Measurements from ENCODE around the gene TBCK. TPM values are rescaled to one million over a fixed set of nuclear protein-coding genes. Genes with fewer than 3 reads are reported as not detected.

Gene TBCK
- total RNA-seq, 1 experiment from 2014 or later: 28.6 TPM

DNA sequence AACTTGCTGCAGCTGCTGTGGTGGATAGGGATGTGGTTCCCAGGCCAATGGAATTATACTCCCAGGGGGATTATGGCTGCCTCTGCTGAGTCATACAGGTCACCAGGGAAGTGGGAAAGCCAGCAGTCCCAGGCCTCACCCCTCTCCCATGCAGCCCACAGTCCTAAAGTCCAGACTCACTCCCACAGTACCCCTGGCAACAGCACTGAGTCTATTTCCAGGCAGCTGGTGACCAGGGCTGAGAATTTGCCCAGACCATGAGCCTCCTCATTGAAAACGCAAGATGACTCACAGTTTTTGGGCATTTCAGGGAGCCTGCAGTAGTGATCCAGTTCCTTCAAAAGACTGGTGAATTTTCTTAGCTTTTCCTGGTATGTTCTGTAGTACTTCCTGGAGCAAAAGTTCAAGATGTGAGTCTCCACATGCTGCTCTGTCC lies 283.1 kb downstream of the TBCK start:
- peaks cover 52% of the 10 kb centered on the region for H3K9me3 Mint-ChIP-seq
- peaks cover 42% of the 10 kb centered on the region for H3K36me3 Mint-ChIP-seq
- no peak overlapping the region for H3K27ac Mint-ChIP-seq
- H3K4me3 Mint-ChIP-seq: no peak overlapping the region
- CTCF ChIA-PET: no interaction called here
- ATAC-seq: no peak
- H3K27me3 Mint-ChIP-seq (ENCODE audit: low read depth): no peaks in the 10 kb centered on the region
- POLR2A ChIA-PET: no interaction called here
- TF ChIP-seq, protein P1, sequence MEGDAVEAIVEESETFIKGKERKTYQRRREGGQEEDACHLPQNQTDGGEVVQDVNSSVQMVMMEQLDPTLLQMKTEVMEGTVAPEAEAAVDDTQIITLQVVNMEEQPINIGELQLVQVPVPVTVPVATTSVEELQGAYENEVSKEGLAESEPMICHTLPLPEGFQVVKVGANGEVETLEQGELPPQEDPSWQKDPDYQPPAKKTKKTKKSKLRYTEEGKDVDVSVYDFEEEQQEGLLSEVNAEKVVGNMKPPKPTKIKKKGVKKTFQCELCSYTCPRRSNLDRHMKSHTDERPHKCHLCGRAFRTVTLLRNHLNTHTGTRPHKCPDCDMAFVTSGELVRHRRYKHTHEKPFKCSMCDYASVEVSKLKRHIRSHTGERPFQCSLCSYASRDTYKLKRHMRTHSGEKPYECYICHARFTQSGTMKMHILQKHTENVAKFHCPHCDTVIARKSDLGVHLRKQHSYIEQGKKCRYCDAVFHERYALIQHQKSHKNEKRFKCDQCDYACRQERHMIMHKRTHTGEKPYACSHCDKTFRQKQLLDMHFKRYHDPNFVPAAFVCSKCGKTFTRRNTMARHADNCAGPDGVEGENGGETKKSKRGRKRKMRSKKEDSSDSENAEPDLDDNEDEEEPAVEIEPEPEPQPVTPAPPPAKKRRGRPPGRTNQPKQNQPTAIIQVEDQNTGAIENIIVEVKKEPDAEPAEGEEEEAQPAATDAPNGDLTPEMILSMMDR (IDR thresholded peaks at IDR 0.05): no peak
- TF ChIP-seq, protein P2, sequence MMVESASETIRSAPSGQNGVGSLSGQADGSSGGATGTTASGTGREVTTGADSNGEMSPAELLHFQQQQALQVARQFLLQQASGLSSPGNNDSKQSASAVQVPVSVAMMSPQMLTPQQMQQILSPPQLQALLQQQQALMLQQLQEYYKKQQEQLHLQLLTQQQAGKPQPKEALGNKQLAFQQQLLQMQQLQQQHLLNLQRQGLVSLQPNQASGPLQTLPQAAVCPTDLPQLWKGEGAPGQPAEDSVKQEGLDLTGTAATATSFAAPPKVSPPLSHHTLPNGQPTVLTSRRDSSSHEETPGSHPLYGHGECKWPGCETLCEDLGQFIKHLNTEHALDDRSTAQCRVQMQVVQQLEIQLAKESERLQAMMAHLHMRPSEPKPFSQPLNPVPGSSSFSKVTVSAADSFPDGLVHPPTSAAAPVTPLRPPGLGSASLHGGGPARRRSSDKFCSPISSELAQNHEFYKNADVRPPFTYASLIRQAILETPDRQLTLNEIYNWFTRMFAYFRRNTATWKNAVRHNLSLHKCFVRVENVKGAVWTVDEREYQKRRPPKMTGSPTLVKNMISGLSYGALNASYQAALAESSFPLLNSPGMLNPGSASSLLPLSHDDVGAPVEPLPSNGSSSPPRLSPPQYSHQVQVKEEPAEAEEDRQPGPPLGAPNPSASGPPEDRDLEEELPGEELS (CRISPR knock-in tag; IDR thresholded peaks at IDR 0.05): no peak
- no peak for DNase-seq (ENCODE audit: low spot score)
- peaks cover 26% of the 10 kb centered on the region for H3K4me1 Mint-ChIP-seq

DNA sequence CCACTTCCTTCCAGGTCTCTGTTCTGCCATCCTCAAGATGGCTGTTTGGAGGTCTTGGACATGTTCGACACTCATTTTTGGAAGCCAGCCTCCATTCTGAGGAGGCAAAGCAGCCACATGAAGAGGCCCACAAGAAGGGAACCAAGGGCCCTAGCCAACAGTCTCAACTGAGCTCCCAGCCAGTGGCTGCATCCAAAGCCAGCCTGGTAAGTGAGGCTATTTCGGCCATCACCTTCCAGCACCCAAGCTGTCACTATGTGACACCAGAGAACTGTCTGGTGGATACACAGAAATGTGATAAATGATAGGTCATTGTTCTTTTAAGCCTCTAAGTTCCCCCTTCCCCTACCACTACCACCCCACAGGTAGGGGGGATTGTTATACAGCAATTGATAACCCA lies 293.6 kb downstream of the TBCK start:
- H3K27me3 Mint-ChIP-seq (ENCODE audit: low read depth): no peaks in the 10 kb centered on the region
- ChIA-PET CTCF (no interaction called here), POLR2A (no interaction called here)
- ATAC-seq (no peak), DNase-seq (ENCODE audit: low spot score) (no peak)
- H3K9me3 Mint-ChIP-seq: no peaks in the 10 kb centered on the region; the same call in none of the 2 replicates
- no peak overlapping the region for H3K27ac Mint-ChIP-seq
- peaks cover 6% of the 10 kb centered on the region for H3K36me3 Mint-ChIP-seq
- H3K4me1 Mint-ChIP-seq: 0 out of 2 replicates have a peak, but pooled peaks cover 2% of the 10 kb centered on the region
- TF ChIP-seq, protein P3, sequence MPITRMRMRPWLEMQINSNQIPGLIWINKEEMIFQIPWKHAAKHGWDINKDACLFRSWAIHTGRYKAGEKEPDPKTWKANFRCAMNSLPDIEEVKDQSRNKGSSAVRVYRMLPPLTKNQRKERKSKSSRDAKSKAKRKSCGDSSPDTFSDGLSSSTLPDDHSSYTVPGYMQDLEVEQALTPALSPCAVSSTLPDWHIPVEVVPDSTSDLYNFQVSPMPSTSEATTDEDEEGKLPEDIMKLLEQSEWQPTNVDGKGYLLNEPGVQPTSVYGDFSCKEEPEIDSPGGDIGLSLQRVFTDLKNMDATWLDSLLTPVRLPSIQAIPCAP (CRISPR knock-in tag; IDR thresholded peaks at IDR 0.05): no peak
- TF ChIP-seq ZBTB21 (CRISPR knock-in tag; IDR thresholded peaks at IDR 0.05; ENCODE audit: borderline replicate concordance) (no peak), ATF1 (CRISPR knock-in tag; IDR thresholded peaks at IDR 0.05) (no peak), ZNF121 (CRISPR knock-in tag; IDR thresholded peaks at IDR 0.05) (no peak), TEAD1 (CRISPR knock-in tag; IDR thresholded peaks at IDR 0.05) (no peak), ZNF219 (CRISPR knock-in tag; IDR thresholded peaks at IDR 0.05; ENCODE audit: borderline replicate concordance) (no peak), MXD4 (CRISPR knock-in tag; IDR thresholded peaks at IDR 0.05; ENCODE audit: borderline replicate concordance) (no peak), FOXP1 (CRISPR knock-in tag; IDR thresholded peaks at IDR 0.05; ENCODE audit: borderline replicate concordance) (no peak), PRRX2 (CRISPR knock-in tag; IDR thresholded peaks at IDR 0.05) (no peak), RORB (CRISPR knock-in tag; IDR thresholded peaks at IDR 0.05) (no peak)
- TF ChIP-seq, protein P1 (IDR thresholded peaks at IDR 0.05): no peak
- TF ChIP-seq, protein P4, sequence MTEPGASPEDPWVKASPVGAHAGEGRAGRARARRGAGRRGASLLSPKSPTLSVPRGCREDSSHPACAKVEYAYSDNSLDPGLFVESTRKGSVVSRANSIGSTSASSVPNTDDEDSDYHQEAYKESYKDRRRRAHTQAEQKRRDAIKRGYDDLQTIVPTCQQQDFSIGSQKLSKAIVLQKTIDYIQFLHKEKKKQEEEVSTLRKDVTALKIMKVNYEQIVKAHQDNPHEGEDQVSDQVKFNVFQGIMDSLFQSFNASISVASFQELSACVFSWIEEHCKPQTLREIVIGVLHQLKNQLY (CRISPR knock-in tag; IDR thresholded peaks at IDR 0.05): no peak
- H3K4me3 Mint-ChIP-seq: no peak overlapping the region

DNA sequence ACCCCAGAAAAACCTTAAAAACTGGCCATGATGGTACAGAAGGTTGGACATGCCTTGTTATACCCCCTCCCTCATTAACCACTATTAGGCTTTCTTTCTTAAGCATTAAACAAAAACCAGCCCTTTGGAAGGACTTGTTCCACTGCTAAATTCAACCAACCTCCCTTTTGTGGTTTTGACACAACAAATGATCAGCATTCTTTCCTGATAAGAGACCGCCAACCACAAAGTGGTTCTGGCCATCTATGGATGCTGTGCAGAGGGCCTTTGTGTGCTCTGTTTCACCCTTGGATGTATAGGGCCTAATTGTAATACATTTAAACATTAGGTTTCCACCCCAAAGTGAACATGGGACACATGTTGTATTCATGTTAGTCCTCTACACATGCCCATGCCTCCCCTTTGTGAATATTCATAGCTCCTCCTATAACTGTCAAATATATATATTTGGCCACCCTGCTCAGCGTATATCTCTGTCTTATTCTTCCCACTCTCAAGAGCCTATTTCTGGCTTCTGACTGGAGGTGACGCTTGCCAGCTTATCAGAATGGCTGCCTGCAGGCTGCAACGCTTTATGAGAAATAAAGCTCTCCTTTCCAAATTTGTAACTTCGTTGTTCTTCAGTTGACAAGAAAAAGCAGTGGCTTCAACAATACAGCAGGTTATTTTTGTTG lies 294.1 kb downstream of the TBCK start:
- no peak overlapping the region for H3K27ac Mint-ChIP-seq
- H3K27me3 Mint-ChIP-seq (ENCODE audit: low read depth): no peaks in the 10 kb centered on the region
- no peak overlapping the region for H3K4me3 Mint-ChIP-seq
- CTCF ChIA-PET: no interaction called here
- DNase-seq (ENCODE audit: low spot score) (no peak), ATAC-seq (no peak)
- peaks cover under 1% of the 10 kb centered on the region; the same call in 1 of the 2 replicates for H3K36me3 Mint-ChIP-seq
- no peaks in the 10 kb centered on the region; the same call in 1 of the 2 replicates for H3K9me3 Mint-ChIP-seq
- POLR2A ChIA-PET: no interaction called here
- 0 out of 2 replicates have a peak, but pooled peaks cover 2% of the 10 kb centered on the region for H3K4me1 Mint-ChIP-seq
- TF ChIP-seq, protein P5, sequence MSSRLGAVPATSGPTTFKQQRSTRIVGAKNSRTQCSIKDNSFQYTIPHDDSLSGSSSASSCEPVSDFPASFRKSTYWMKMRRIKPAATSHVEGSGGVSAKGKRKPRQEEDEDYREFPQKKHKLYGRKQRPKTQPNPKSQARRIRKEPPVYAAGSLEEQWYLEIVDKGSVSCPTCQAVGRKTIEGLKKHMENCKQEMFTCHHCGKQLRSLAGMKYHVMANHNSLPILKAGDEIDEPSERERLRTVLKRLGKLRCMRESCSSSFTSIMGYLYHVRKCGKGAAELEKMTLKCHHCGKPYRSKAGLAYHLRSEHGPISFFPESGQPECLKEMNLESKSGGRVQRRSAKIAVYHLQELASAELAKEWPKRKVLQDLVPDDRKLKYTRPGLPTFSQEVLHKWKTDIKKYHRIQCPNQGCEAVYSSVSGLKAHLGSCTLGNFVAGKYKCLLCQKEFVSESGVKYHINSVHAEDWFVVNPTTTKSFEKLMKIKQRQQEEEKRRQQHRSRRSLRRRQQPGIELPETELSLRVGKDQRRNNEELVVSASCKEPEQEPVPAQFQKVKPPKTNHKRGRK (CRISPR knock-in tag; IDR thresholded peaks at IDR 0.05; ENCODE audit: borderline replicate concordance): no peak
- TF ChIP-seq CBFB (CRISPR knock-in tag; IDR thresholded peaks at IDR 0.05; ENCODE audit: low read depth): no peak
- TF ChIP-seq, protein P3 (CRISPR knock-in tag; IDR thresholded peaks at IDR 0.05): no peak
- TF ChIP-seq NFATC4 (CRISPR knock-in tag; IDR thresholded peaks at IDR 0.05): no peak
- TF ChIP-seq ELF4 (CRISPR knock-in tag; IDR thresholded peaks at IDR 0.05; ENCODE audit: low read depth): no peak
- TF ChIP-seq RORB (CRISPR knock-in tag; IDR thresholded peaks at IDR 0.05): no peak
- TF ChIP-seq, protein P6, sequence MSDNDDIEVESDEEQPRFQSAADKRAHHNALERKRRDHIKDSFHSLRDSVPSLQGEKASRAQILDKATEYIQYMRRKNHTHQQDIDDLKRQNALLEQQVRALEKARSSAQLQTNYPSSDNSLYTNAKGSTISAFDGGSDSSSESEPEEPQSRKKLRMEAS (CRISPR knock-in tag; IDR thresholded peaks at IDR 0.05): no peak
- TF ChIP-seq CREB1 (CRISPR knock-in tag; IDR thresholded peaks at IDR 0.05): no peak
- TF ChIP-seq, protein P7, sequence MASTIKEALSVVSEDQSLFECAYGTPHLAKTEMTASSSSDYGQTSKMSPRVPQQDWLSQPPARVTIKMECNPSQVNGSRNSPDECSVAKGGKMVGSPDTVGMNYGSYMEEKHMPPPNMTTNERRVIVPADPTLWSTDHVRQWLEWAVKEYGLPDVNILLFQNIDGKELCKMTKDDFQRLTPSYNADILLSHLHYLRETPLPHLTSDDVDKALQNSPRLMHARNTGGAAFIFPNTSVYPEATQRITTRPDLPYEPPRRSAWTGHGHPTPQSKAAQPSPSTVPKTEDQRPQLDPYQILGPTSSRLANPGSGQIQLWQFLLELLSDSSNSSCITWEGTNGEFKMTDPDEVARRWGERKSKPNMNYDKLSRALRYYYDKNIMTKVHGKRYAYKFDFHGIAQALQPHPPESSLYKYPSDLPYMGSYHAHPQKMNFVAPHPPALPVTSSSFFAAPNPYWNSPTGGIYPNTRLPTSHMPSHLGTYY (CRISPR knock-in tag; IDR thresholded peaks at IDR 0.05): no peak

All from WTC11 (cell line).